ENCODE data around the gene SLC19A2.

SLC19A2 gene

GRCh38 chr1:169414952-169415351, 70.8 kb downstream of the SLC19A2 start:
- in situ Hi-C loops (cut with MboI; ENCODE audit: low sequenced_read_pairs) = no loop called here
